Colonic mucosa (tissue), 4 donors: ENCODE data around the gene HCLS1. TPM values are rescaled to one million over a fixed set of nuclear protein-coding genes. Genes with fewer than 3 reads are reported as not detected.
"Not testable (repeated sequence)": the region's sequence is repeated elsewhere in the genome, so short reads cannot be mapped to it uniquely, and the experiment has no call there.

Source experiments
- DNase-seq: peaks from one replicate; pipeline ENCODE4 v3.0.0-alpha.2; 2020
- H3K27ac ChIP-seq: fragments of 200-600 bp; one replicate; pipeline ENCODE4 v1.8.0; 2021
- H3K27me3 ChIP-seq: fragments of 200-600 bp; one replicate; pipeline ENCODE4 v1.8.0; 2021
- H3K36me3 ChIP-seq: fragments of 200-600 bp; one replicate; pipeline ENCODE4 v1.8.0; 2021
- H3K4me1 ChIP-seq: fragments of 200-600 bp; one replicate; pipeline ENCODE4 v1.8.0; 2021; ENCODE audit warnings: mild to moderate bottlenecking
- H3K4me3 ChIP-seq: fragments of 200-600 bp; one replicate; pipeline ENCODE4 v1.8.0; 2021
- H3K9ac ChIP-seq, 2 donors: one replicate each; pipeline ENCODE4 v1.7.0; 2013; ENCODE audit warnings: control low read depth in 2 of 2, low read depth in 2 of 2, low read length in 2 of 2
- H3K9me3 ChIP-seq: fragments of 200-600 bp; one replicate; pipeline ENCODE4 v1.8.0; 2021
- intact Hi-C: fragments of 100-400 bp; cut with DNase I; formaldehyde crosslinking; loops from one replicate; pipeline ENCODE4 v1.14.1; 2022
- total RNA-seq, 2 donors: library from RNA; stranded (reverse); fragmentation: NEBNext Ultra II Directional in 1 of 2; extraction: Animal tissue kit (Norgen Biotek cat#: 25700) in 1 of 2; gene quantifications; one replicate each; pipeline ENCODE4 v1.2.1, GENCODE V29; 2021
- TF ChIP-seq, protein P1 (sequence below): fragments of 200-600 bp; IDR thresholded peaks from one replicate; pipeline ENCODE4 v1.8.0; 2022; ENCODE audit warnings: antibody characterized with exemption, mild to moderate bottlenecking
- donor health status: healthy.
- donor health status: DM: no; HTN: no; CAD: no.
- donor health status: DM: no; HTN: no; CAD: no.

Gene HCLS1
- total RNA-seq, 2 donors from 2014 or later: 9.2 to 10.0 TPM

DNA sequence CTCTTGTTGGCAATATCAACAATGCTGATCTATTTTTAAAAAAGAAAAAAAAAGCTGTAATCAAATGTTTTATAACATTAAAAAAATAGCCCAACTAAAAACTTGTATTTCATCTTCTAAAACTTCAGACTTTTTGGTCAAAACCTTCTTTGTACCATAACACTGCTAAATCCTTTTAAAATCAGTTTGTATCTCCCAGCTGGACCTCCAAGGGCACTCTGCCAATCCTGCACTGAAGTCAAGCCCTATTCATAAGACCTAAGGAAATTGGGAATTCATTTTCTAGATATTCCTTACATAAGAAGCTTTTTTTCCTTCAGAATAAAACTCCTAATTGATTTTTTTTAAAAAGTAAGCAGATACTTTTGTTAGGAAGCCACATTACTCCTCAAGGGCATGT lies 38.2 kb upstream of the HCLS1 start:
- Histone ChIP-seq H3K27ac (no peak overlapping the region), H3K36me3 (peaks cover 8% of the 10 kb centered on the region)

DNA sequence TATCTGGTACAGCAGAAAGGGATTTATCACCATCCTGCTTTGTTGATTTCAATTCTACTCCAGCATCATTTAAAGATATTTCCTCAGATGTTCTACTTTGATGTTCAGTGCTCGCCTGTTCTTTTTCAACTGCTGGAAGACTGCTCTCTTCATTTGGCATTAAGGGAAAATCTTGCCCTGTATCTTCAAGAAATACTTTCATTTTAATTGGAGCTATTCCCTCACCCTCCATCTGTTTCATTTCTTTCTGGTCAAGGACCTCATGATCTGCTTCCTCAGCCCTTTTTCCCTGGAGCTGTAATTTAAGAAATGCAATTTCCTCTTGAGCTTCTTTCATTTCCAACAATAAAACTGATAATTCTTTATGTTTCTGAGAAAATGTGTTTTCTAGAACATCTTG lies 37.8 kb upstream of the HCLS1 start:
- intact Hi-C loops: no loop called here
- Histone ChIP-seq H3K9me3 (no peaks in the 10 kb centered on the region), H3K36me3 (peaks cover 8% of the 10 kb centered on the region), H3K4me3 (no peak overlapping the region), H3K9ac (no peak overlapping the region), H3K27me3 (no peaks in the 10 kb centered on the region), H3K4me1 (no peaks in the 10 kb centered on the region), H3K27ac (no peak overlapping the region)
- TF ChIP-seq, protein P1, sequence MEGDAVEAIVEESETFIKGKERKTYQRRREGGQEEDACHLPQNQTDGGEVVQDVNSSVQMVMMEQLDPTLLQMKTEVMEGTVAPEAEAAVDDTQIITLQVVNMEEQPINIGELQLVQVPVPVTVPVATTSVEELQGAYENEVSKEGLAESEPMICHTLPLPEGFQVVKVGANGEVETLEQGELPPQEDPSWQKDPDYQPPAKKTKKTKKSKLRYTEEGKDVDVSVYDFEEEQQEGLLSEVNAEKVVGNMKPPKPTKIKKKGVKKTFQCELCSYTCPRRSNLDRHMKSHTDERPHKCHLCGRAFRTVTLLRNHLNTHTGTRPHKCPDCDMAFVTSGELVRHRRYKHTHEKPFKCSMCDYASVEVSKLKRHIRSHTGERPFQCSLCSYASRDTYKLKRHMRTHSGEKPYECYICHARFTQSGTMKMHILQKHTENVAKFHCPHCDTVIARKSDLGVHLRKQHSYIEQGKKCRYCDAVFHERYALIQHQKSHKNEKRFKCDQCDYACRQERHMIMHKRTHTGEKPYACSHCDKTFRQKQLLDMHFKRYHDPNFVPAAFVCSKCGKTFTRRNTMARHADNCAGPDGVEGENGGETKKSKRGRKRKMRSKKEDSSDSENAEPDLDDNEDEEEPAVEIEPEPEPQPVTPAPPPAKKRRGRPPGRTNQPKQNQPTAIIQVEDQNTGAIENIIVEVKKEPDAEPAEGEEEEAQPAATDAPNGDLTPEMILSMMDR: no peak
- DNase-seq: no peak

More for the DNA sequence above, 38.2 kb upstream of the HCLS1 start:
- TF ChIP-seq, protein P1: no peak
- no peaks in the 10 kb centered on the region for H3K4me1 ChIP-seq
- no peak overlapping the region for H3K4me3 ChIP-seq
- H3K9me3 ChIP-seq: no peaks in the 10 kb centered on the region
- no peak for DNase-seq
- H3K9ac ChIP-seq: no peak overlapping the region
- H3K27me3 ChIP-seq: no peaks in the 10 kb centered on the region
- intact Hi-C loops: no loop called here

DNA sequence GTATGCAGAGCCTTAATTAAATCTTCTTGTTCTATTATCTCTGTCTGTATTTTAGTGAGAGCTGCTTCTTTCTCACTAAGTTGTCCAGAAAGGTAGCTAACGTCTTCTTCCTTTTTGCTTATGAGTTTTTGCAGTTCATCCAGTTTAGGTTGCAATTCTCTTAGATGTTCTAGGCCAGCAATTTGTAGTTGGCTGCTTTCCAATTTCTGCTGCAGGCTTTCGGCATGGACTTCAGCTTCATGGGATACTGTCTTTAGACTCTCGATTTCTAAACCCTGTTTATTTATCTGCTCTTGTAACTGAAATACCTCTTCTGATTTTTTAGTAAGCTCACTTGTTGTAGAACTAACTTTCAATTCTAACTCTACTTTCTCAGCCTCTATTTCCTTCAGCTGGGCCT lies 35.5 kb upstream of the HCLS1 start:
- TF ChIP-seq, protein P1: no peak
- Histone ChIP-seq H3K27ac (no peak overlapping the region), H3K27me3 (no peaks in the 10 kb centered on the region), H3K36me3 (peaks cover 8% of the 10 kb centered on the region), H3K9me3 (no peaks in the 10 kb centered on the region), H3K4me3 (no peak overlapping the region), H3K9ac (no peak overlapping the region), H3K4me1 (no peaks in the 10 kb centered on the region)
- DNase-seq: no peak
- intact Hi-C loops: no loop called here

DNA sequence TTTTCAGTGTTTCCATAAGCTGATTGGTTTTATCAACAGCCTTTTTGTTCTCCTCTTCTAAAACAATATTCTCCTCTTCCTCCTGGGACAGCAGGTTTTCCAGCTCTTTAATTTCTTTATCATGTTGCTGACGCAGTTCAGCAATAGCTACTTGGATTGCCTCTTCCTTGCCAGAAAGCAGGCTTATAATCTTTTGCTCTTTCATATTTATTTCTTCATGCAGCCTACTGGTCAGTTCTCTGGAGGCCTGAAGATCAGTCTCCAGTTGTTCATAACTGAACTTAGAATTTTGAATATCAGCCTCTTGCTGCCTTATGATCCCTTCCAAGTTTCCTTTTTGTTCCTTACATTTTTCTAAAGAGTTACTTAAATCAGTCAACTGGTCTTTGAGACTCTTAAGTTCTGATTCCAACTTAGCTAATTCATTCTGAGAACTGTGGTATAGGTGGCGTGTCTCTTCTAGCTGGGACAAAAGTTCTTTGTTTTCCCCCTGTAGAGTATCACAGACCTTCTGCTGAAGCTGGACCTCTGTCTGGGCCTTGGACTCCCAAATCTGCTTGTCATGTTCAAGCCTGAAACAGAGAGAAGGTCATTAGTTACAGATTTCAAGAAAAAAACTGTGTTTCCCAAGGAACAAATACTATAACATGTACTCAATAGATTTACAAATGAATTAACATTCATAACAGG lies 31.5 kb upstream of the HCLS1 start:
- intact Hi-C loops: no loop called here
- Histone ChIP-seq H3K4me1 (no peaks in the 10 kb centered on the region), H3K36me3 (no peaks in the 10 kb centered on the region), H3K27me3 (no peaks in the 10 kb centered on the region), H3K9me3 (no peaks in the 10 kb centered on the region), H3K4me3 (no peak overlapping the region), H3K27ac (no peak overlapping the region), H3K9ac (no peak overlapping the region)
- TF ChIP-seq, protein P1: no peak
- no peak for DNase-seq

DNA sequence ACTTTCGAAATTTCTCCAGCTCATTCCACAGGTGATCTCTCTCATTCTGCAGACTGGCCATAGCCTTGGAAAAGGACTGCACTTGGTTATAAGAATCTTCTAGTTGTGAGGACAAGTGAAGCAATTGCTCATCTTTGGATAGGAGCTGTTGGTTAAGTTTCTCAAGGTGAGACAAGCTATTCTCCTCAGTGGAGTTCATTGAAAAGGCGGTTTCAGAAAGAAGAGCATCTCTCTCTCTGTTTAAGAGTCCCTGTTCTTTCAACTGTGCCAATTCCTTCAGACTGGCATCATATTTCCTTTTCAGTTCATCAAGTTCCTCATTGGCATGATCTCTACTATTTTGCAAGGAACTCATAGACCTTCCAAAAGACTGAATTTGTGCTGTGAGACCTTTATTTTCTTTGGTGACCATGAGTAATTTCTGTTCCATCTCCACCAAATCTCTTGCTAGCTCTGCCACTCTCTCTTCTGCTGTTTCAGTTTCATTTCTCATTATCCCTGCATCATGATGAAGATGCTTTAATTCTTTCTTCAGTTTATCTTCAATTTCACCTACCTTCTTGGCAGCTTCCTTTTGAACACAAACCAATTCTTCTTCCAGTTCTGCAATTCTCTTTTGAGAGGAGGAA lies 30.2 kb upstream of the HCLS1 start:
- DNase-seq: no peak
- H3K27ac ChIP-seq: no peak overlapping the region
- no peak overlapping the region for H3K4me3 ChIP-seq
- no peaks in the 10 kb centered on the region for H3K4me1 ChIP-seq
- no peaks in the 10 kb centered on the region for H3K36me3 ChIP-seq
- H3K27me3 ChIP-seq: no peaks in the 10 kb centered on the region
- H3K9ac ChIP-seq: no peak overlapping the region
- TF ChIP-seq, protein P1: no peak
- no peaks in the 10 kb centered on the region for H3K9me3 ChIP-seq
- intact Hi-C loops: no loop called here

DNA sequence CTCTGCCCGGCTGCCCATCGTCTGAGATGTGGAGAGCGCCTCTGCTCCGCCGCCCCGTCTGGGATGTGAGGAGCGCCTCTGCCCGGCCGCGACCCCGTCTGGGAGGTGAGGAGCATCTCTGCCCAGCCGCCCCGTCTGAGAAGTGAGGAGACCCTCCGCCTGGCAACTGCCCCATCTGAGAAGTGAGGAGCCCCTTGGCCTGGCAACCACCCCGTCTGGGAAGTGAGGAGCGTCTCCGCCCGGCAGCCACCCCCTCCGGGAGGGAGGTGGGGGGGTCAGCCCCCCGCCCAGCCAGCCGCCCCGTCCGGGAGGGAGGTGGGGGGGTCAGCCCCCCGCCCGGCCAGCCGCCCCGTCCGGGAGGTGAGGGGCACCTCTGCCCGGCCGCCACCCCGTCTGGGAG lies 28.0 kb upstream of the HCLS1 start:
- DNase-seq, H3K27ac ChIP-seq, H3K36me3 ChIP-seq, H3K27me3 ChIP-seq, H3K4me1 ChIP-seq, H3K9me3 ChIP-seq, intact Hi-C loops, H3K9ac ChIP-seq, H3K4me3 ChIP-seq: not testable (repeated sequence)
